Astrocyte of the spinal cord (primary cell): ENCODE data around the gene TMPRSS11F.

ENCODE experiments used
- DNase-seq: peaks from one replicate; pipeline ENCODE4 v3.0.0; 2011; ENCODE audit warnings: low read depth, low spot score
- H3K4me3 ChIP-seq: 2 replicates; pipeline ENCODE4 v1.5.1; 2011; ENCODE audit warnings: low read depth, mild to moderate bottlenecking, low read length, moderate library complexity
- in situ Hi-C: cut with HindIII; loops from 2 replicates; pipeline ENCODE4 v1.10.0; 2017; ENCODE audit warnings: low sequenced_read_pairs
- TF ChIP-seq, protein P1 (sequence below): IDR thresholded peaks from 2 replicates; pipeline ENCODE4 v1.5.1; 2012; ENCODE audit warnings: low read depth, mild to moderate bottlenecking, low read length, inconsistent platforms

TMPRSS11F gene

DNA sequence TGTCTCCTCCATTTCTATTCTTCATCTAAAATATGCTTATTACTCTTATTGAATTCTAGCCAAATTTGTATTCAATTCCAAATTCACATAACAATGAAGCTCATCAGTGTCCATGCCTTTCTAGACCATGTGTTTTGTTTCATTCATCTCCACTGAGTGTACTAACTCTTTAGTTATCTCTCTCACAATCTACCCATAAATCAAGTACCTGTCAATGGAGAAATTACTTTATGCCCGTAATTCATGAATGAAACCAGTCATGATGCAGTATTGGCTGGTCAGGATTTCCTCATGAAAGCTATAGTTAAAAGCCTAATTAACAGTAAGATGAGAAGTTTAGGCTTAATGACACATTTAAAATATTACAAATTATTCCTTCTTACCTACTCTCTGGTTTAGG, 12.2 kb upstream of the TMPRSS11F start:
- TF ChIP-seq, protein P1, sequence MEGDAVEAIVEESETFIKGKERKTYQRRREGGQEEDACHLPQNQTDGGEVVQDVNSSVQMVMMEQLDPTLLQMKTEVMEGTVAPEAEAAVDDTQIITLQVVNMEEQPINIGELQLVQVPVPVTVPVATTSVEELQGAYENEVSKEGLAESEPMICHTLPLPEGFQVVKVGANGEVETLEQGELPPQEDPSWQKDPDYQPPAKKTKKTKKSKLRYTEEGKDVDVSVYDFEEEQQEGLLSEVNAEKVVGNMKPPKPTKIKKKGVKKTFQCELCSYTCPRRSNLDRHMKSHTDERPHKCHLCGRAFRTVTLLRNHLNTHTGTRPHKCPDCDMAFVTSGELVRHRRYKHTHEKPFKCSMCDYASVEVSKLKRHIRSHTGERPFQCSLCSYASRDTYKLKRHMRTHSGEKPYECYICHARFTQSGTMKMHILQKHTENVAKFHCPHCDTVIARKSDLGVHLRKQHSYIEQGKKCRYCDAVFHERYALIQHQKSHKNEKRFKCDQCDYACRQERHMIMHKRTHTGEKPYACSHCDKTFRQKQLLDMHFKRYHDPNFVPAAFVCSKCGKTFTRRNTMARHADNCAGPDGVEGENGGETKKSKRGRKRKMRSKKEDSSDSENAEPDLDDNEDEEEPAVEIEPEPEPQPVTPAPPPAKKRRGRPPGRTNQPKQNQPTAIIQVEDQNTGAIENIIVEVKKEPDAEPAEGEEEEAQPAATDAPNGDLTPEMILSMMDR, result no peak
- in situ Hi-C loops, result no loop called here
- no peak overlapping the region for H3K4me3 ChIP-seq
- no peak for DNase-seq

- DNase-seq, result no peak
- H3K4me3 ChIP-seq, result no peak overlapping the region
- in situ Hi-C loops, result no loop called here
- TF ChIP-seq, protein P1, result no peak
These were observed 2.7 kb upstream of the TMPRSS11F start for GRCh38 chr4:68132342-68132741.

GRCh38 chr4:68124262-68124661, 5.4 kb downstream of the TMPRSS11F start:
- TF ChIP-seq, protein P1, result no peak
- no peak for DNase-seq
- in situ Hi-C loops, result no loop called here
- H3K4me3 ChIP-seq, result no peak overlapping the region

DNA sequence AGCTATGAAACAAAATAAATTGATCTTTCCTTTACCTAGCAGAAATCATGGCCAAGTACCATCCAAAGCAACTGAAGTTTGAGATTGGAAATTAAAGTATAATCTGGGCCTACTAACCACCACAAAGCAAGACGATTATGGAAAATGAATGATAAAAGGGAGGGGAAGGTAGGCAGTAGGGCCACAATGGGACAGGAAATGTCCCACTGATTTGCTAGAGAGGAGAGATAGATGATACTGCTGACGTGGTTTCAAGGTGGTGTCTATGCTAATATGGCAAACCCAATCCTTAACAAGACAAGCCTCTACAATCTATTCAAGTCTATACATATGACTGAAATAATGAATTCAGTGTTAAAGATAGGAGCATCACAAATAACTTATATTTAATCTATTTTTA, 6.1 kb downstream of the TMPRSS11F start:
- DNase-seq, result no peak
- in situ Hi-C loops, result no loop called here
- TF ChIP-seq, protein P1, result no peak
- no peak overlapping the region for H3K4me3 ChIP-seq

GRCh38 chr4:68119921-68120320, 9.7 kb downstream of the TMPRSS11F start:
- TF ChIP-seq, protein P1, result no peak
- DNase-seq, result no peak
- in situ Hi-C loops, result no loop called here
- H3K4me3 ChIP-seq, result no peak overlapping the region

DNA sequence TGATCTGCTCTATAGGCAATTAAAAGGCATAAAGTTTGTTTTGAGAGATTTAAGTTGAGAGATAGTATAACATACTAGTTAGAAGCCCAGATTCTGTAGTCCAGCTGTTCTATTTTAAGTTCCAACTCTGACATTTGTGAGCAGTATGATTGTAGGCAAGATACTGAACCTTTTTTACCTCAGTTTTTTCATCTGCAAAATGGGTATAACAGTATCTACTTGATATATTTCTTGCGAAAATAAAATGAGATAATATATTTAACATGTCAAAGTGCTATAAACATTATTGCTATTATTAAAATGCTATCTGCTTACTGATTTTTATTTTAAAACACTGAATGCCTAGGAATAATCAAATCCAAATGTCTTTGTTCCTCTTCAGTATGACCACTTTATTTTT, 19.2 kb downstream of the TMPRSS11F start:
- DNase-seq, result no peak
- TF ChIP-seq, protein P1, result no peak
- in situ Hi-C loops, result no loop called here
- H3K4me3 ChIP-seq, result no peak overlapping the region

DNA sequence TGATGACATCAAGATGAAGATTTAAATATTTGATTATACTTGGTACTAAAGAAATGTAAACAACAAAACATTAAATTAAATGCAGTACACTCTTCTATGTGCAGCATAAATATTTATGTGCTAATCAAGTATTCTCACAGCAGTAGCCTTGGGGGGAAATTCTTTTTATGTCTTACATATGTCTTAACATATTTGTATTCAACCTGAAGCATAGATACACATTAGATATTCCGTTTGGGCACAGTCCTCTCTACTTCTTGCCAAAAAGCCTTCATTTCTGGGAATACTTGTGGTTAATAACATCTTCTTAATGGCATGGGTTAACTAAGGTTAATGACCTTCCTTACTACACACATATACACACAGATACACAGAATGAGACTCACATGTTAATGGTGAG, 19.8 kb downstream of the TMPRSS11F start:
- in situ Hi-C loops, result no loop called here
- TF ChIP-seq, protein P1, result no peak
- no peak overlapping the region for H3K4me3 ChIP-seq
- DNase-seq, result no peak
